Activated CD8-positive, alpha-beta memory T cell treated with anti-CD3 and anti-CD28 coated beads, Interleukin-2, amount 50 U/mL, for 1 hour (primary cell): ENCODE measurements around the gene PRKG1.
"Not testable (repeated sequence)": the region's sequence is repeated elsewhere in the genome, so short reads cannot be mapped to it uniquely, and the experiment has no call there.

ENCODE experiments used
- DNase-seq: peaks from one replicate; pipeline ENCODE4 v3.0.0-alpha.2; 2020; ENCODE audit errors: extremely low read depth

The PRKG1 gene

DNA sequence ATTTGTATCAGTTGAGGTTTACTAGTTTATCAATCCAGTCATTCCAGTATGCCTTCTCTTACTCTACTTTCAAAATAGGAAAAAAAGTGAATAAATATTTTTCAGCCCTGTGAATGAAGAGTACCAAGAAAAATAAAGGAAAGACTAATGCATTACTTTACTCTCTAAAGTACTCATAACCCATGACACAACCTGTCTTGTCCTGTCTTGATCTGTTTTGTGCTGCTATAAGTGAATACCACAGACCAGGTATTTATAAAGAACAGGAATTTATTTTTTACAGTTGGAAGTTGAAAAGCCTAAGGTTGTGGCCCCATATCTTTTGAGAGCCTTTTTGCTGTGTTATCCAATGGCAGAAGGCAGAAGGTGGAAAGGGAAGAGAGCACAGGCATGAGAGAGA is 1045.2 kb downstream of the PRKG1 start:
- DNase-seq, result no peak

DNA sequence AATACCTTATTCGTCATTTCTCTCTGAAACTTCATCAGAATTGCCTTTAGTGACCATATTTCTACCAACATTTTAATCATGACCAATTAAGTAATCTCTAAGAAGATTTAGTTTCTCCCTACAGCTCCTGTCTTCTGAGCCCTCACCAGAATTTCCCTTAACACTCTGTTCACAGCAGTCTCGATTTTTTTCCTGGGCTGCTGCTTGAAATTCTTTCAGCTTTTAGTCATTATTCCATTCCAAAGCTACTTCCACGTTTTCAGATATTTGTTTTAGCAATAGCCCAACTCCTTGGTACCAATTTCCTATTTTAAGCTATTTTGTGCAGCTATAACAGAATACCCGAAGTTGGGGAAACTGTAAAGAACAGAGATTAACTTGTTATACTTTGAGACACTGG is 1047.4 kb downstream of the PRKG1 start:
- DNase-seq, result no peak

DNA sequence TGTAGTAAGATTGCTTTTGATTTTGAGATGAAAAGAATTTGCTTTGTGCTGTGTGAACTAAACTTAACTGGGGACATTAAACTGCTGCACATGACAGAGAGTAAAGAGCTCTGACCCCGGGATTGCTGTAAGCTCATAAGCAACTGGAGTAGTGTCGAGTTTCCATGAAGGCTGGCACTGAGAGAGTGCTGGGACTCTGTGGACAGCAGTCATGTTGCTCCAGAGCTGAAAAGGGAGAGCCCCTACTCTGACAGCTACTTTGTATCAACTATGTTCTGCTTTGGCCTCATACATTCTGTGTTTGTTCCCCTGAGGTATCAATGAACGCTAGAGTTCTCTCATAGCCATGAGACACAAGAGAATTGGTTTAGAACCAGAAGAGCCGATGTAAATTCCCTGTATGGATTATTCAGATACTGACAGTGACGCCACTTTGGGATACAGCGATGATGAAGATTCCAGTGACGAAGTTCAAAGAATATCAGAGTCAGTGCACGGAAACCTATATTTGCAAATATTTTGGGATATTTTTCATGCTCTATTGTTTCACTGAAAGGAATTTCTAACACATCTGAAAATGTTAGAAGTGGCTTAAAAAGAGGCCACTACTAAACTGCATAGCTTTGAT is 1053.9 kb downstream of the PRKG1 start:
- no peak for DNase-seq

DNA sequence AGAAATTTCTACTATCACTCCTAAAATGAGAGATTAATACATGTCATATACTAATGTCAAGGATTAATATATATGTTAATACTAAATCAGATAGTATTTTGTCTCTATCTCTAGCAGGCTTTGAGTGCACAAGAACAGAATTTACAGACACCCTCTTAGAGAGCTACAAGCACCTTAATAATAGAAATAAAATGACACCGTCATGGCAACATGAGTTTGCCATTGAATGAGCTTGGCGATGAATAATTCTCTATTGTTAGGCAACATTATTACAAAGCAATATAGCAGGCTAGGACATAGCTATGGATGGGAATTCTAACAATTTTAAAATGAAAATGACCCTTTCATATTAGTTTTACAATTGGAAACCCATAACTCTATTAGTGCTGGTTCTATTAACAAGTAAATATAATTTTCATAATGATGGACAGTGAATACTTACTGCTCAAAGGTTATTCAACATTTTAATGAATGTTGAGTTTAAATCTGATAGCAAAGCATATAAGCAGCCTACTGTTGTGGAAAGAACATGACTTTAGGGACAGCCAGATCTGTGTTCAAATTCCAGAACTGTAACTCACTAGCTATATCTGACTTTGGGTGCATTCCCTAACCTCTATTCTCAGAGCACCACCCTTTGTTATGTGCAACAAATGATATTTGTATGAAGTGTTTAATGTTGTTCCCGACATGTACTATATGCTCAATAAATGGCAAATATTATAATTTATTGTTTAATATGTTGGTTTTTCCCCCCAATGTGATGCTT is 1055.3 kb downstream of the PRKG1 start:
- DNase-seq, result no peak

DNA sequence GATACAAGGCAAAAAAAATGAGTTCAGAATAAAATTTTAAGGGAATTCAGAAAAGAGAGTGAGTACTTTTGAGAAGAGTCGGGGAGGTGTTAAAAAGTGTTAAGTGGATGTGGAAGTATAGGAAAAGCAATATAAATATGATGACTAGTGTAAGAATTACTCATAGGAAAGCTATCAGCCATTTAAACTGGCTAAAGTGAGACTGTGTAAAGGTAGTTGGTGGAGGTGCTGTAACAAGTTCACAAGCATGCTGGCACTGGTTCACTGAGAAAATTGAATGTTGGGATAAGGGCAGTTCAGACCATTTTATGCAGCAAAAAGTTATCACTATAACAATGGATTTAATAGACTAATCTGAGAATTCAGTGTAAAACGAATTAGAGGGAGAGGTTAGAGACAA is 1060.8 kb downstream of the PRKG1 start:
- DNase-seq, result no peak

DNA sequence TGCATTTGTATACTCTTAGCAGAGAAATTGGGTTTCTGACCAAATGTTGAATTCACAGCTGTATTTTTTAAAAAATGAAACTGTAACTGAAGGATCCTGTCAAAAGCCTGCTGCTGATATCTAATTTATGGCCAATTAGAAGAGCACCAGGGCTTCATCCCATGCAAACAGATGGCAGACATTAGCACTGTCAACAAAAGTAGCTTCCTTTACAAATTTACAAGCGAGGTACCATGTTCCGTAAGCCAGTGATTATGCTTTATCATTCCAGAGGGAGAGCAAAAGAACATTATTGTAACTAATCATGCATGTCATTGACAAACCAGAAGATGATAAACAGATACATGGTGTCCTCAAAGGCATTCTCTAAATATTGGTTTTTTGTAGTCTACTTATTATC is 1062.6 kb downstream of the PRKG1 start:
- no peak for DNase-seq

DNA sequence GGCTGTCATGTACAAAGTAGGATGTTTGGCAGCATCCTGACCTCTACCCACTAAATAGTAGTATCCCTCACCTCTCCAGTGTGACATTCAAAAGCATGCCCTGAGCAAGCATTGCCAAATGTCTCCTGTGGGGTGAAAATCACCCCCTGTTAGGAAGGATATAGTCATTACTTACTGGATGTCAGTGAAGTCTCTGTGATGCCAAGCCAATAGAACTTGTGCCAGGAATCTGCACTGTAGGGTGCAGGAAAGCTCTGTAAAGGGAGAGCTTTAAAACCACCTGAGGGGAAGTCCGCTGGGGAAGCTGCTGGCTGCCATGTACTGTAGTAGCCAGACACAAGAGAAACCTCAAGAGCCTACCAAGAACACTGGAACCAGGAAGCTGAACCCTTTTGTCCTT is 1069.1 kb downstream of the PRKG1 start:
- DNase-seq, result no peak

DNA sequence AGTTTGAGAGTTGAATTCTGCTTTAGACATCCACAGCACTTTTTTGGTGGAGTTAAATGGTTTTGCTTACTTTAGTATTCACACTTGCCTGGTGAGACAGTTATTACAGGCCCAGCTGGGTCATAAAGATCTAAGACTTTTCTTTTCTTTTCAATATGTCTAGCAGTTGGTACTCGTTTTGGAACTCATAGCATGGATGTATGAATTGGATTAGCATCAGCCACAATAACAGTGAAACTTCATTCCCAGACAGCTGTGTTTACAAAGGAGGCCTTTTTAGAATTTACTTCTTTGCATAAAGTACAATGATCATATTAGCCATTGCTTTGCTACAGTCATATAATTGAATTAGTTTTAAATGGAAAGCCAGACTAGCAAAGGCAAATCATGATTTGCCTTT is 1071.3 kb downstream of the PRKG1 start:
- no peak for DNase-seq

DNA sequence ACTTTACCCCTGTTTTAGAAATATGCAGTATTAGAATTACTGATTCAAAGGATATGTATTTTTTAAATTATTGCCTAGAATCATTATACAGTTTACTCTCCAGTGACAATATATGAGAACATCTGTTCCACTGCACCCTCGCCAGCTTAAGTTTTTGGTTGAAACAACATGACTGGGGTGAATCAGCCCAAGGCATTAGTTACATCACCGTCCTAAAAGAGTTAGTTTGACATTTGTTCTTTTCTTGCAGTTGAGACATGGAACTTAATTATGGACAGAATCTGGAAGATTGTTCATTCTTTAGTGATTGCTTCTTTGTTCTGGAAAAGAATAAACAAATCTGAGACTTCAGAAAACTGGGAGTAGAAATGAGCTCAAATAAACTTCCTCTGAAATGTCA is 1072.5 kb downstream of the PRKG1 start:
- DNase-seq, result no peak

DNA sequence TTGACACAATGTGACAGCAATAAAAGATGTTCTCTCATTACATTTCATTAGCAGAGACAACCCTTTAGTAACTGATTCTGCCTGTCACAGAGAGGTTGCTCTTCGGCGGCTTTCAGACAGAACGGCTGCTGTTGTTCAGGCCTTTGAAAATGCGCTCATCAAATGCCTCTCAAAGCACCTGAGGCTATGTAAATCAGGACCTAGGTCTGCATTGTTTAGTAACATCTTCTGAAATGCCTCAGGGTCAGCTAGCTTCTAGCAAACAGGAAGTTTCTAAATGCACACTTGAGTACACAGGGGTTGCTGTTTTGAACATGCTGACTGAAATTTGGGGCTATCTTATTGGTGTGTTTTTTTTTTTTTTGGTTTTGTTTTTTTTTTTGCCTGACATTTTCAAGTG is 1096.5 kb downstream of the PRKG1 start:
- DNase-seq, result no peak

DNA sequence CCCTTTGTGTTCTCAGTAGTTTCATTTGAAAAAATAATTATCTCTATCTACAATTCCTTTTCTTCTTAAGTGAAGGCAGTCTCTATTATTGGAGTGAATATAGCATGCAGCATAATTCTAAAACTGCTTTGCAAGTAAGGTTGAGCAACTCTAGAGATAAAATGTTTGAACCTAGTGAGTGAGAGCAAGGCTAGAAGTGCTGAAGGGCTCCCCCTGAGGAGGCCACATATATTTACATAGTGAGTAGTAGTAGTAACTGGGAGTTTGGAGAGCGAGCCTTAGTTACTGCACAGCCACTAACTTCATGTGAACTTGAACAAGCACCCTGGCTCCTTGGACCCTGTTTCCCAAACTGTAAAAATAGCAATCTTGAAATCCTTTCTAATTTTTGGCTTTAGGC is 1098.3 kb downstream of the PRKG1 start:
- DNase-seq, result no peak

DNA sequence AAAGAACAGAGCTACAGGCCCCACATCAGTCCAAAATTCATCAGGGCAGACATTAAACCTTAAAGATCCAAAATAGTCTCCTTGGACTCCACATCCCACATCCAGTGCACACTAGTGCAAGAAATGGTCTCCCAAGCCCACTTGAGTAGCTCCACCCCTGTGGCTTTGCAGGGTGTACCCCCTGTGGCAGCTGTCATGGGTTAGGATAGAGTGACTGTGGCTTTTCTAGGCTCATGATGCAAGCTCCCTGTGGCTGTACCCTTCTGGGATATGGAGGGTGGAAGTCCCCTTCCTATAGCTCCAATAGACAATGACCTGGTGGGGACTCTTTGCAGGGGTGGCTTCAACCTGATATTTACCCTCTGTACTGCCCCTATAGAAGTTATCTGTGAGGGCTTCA is 1111.0 kb downstream of the PRKG1 start:
- DNase-seq, result no peak

DNA sequence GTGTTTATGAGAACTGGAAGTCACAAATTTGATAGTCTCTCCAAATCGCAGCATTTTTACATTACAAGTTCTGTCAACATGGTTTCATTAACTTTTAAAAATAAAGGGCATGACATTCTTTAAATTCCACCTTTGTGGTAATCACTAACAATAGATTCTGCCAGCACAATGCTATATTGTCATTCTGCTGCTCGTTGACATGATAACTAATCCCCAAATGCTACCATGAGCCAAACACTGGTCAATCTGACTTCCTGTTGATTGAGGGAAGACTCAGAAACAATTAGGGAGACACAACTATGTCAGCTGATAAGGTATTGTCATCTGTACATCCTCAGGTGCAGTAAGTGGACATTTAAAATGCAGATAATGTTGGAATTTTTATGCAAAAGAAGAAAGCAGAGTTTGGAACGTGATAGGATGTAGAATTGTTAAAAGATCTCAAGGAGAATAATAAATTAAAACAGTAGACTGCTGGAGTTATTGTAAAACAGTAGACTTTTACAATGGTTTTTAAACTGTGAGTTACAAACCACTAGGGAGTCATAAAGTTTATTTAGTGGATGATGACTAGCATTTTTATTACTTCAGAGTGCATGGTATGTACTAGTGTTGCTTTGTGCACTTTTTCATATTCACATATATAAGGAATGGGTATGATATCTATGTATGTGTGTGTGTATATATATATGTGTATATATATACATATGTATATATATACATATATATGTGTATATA is 1113.4 kb downstream of the PRKG1 start:
- DNase-seq, result no peak

DNA sequence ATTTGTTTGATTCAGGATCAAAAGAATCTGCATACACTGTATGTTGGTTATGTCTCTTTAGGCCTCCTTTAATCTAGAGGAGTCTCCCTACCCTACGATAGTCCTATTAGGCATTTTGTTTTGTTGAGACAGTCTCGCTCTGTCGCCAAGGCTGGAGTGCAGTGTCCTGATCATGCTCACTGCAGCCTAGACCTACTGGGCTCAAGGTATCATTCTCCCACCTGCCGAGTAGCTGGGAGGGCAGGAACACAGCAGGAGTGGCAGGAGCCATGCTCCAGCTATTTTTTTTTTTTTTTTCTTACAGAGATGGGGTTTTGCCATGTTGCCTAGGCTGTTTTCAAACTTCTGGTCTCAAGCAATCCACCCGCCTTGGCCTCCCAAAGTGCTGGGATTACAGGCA is 1116.8 kb downstream of the PRKG1 start:
- no peak for DNase-seq

DNA sequence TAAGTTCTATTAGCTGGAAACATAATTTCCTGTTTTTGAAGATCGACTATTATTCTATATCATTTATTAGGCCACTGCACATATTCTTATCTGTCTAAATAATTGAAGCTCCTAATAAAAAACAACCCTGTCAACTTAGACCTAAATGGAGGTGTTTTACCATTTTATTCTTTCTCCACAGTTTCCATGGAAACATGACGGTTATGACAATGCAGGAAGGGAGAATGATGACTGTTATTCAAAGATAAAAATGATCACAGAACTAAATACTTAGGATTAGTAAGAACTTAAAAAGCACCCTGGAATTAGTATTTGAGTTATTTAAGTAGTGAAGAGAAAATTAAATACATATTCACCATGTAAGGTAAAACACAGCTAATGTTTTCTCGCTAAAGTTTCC is 1119.9 kb downstream of the PRKG1 start:
- DNase-seq, result no peak

DNA sequence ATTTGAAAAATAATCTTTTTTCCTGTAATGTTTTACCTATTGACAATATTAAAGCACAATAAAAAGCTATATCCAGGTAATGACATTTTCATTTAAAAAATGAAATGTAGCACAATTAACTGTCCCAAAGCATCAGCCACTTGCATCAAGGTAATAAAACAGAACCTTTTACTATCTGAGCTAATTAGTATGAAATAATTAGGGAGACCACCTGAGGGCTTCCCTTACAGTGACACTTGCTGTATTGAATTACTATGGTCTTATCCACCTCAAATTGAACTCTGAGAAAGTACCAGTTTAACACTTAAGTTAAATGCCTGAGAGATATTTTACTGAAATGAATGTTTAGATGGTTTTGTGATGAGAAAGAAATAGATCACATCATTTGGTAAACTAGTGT is 1120.4 kb downstream of the PRKG1 start:
- DNase-seq, result no peak

DNA sequence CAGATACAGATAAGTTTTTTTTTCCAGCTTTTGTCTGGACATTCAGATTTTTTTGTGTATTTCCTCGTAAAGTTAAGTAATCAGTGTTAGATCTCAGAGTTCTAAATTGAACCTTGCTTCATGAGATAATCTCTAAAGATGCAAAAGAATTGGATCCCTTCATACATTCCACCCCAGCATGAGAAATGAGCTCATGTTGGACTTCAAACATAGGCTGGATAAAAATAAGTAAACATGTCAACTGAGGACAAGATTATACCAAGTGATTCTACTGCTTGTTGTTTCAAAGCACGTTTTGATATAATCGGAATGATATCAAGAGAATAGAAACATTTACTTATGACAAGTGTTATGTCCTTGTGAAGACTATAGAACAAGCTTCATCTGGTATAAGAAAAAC is 1122.8 kb downstream of the PRKG1 start:
- DNase-seq, result no peak

DNA sequence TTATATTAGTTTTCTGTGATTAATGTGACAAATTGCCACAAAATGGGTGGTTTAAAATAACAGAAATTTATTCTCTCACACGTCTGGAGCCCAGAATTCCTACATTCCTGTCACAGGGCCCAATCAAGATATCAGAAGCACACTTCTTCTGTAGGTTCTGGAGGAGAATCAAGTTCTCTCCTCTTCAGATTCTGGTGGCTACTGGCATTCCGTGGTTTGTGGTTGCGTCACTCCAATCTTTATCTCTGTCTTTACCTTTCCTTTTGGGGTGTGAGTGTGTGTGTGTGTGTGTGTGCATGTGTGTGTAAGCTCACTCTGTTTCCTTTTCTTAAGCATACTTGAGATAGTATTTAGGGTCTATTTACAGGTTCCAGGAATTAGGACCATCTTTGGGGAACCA is 1124.3 kb downstream of the PRKG1 start:
- no peak for DNase-seq

DNA sequence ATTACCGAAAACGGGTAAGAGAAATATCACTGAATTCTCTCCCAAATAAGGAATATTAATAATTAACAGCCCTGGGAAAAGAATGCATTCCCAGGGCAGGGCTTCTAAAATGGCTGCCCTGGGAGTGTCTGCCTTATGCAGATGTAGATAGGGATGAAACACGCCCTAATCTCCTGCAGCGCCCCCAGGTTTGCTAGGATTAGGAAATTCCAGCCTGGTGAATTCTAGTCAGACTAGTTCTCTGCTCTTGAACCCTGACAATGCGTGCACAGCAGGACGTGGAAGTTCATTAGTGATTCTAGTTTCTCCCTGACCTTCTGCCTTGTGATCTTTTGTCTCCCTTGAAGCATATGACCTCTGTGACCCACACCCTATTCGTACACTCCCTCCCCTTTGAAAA is 1130.6 kb downstream of the PRKG1 start:
- DNase-seq, result not testable (repeated sequence)

DNA sequence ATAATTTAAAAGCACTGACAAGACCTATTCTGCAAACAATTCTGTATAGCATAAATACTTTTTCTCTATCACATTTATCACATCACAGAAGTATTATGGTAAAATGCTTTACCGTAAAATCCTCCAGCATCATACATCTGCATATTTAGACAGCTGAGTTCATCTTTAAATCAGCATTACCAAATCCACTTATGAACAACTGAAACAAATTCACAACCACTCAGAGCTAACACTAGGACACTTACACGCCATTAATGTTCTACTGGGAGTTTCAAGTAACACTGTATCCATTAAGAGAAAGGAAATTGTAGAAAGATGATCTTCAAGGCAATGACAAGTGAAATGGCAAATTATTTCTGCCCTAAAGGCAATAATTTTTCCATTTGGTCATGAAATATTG is 1134.1 kb downstream of the PRKG1 start:
- no peak for DNase-seq

DNA sequence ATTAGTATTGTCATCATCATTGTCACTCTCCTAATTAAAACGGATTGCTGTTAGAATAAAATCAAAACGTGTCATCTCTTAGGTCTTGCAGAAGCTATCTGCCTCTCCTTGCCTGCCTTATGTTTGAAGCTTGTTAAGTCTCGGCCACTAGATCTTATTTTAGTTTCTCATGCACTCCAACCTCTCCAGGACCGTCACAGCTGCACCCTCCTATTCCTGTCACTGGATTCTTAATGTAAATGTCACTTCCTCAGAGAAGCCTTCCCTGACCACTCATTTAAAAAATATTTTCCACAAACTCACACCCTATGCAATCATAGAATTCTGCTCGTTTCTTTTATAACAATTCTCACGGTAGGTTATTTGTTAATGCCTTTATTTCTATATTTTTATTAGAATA is 1135.9 kb downstream of the PRKG1 start:
- DNase-seq, result no peak

DNA sequence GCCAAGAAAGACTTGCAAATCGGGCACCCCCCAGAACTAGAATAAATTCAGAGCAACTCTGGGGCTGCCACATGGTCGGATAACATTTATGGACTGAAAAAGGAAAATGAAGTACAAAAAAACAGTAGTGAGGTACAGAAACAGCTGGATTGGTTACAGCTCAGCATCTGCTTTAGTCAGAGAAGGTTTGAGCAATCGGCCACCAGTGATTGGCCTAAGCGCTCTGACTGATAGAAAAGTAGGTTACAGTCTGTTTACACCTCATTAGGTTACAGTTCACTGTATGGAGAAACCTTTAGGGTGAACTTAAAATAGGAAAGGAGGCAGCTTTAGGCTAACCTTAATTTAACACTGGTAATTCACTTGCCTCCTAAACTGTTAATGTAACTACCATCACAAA is 1137.8 kb downstream of the PRKG1 start:
- DNase-seq, result no peak

DNA sequence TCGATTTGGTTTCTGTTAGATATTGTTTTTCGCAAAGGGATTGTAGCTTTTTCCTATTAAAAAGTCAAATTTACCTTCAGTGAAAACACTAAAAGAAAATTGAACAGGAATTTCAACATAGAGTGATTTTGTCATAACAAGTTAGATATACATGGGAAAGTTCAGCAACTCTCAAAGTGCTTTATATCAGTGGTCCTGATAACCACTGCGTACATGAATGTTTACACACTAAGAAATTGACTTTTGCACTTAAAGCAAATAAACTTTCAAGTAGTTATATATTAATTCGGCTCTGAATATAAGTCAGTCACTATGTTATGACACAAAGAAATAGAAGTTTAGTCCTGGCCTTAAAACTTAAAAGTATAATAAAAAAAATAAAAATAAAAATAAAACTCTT is 1138.5 kb downstream of the PRKG1 start:
- no peak for DNase-seq
